Epithelial cell of esophagus (primary cell): ENCODE measurements around the gene IL31RA.

ENCODE experiments used
- DNase-seq: peaks from one replicate; pipeline ENCODE4 v3.0.0; 2010; ENCODE audit warnings: low read depth
- H3K4me3 ChIP-seq: 2 replicates; pipeline ENCODE4 v1.5.1; 2011; ENCODE audit warnings: mild to moderate bottlenecking, low read length, control low read depth
- CTCF ChIP-seq: IDR thresholded peaks from 2 replicates; pipeline ENCODE4 v1.5.1; 2011; ENCODE audit warnings: low read depth, mild to moderate bottlenecking, low read length, control low read depth, inconsistent platforms; ENCODE audit not compliant: insufficient read depth; ENCODE audit errors: missing control alignments

Gene IL31RA

GRCh38 chr5:55927861-55928655, 76.9 kb downstream of the IL31RA start:
- no peak overlapping the region for H3K4me3 ChIP-seq
- TF ChIP-seq CTCF, result no peak
- DNase-seq, result no peak

DNA sequence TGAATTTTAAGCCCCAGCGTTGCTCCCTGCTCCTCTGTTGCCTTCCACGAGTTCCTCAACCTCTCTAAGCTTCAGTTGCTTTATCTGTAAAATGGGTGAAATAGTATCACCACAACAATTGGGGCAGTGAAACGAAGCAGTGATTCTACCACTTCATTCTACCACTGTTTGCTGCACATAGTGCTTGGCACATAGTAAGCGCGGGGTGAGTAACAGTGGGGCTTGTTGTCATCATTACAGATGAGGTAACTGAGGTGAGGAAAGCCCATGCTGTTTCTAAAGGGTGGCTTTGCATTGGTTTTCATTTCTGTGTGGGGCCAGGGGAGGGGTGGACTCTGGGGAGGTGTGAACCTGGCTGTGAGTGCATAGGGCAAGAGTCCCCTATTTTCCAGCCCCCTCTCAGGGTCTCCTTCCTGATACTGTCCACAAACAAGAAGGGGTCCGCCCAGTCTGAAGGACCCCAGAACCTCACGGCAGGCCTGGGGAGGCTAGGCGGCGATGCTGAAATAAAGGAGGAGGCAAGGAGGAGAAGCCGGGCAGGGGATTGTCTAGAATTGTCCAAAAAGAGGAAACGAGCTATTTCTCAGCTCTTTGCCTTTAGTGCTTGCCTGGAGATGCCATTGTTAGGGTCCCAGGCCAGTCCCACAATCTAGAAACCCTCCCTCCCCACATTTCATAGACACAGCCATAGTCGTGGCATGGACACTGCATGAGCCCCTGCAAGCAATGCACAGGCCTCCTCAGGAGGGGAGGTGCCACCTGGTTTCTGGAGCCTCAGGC, 78.1 kb downstream of the IL31RA start:
- H3K4me3 ChIP-seq, result no peak overlapping the region
- TF ChIP-seq CTCF, result no peak
- no peak for DNase-seq

- no peak for TF ChIP-seq CTCF
- no peak for DNase-seq
- no peak overlapping the region for H3K4me3 ChIP-seq
Observed at GRCh38 chr5:55932700-55933099, 81.5 kb downstream of the IL31RA start.

- H3K4me3 ChIP-seq, result no peak overlapping the region
- DNase-seq, result no peak
- TF ChIP-seq CTCF, result no peak
Observed at GRCh38 chr5:55933377-55934114, 82.4 kb downstream of the IL31RA start.

- no peak for TF ChIP-seq CTCF
- peak; percentile 74 for DNase-seq
- no peak overlapping the region for H3K4me3 ChIP-seq
Observed at GRCh38 chr5:55934115-55934613, 83.0 kb downstream of the IL31RA start.

GRCh38 chr5:55934720-55935119, 83.6 kb downstream of the IL31RA start:
- no peak overlapping the region for H3K4me3 ChIP-seq
- TF ChIP-seq CTCF, result no peak
- no peak for DNase-seq
